ACHN (cell line): Measurements from ENCODE around the gene TMEM164.

Experiments
- DNase-seq: peaks from one replicate; pipeline ENCODE4 v3.0.0-alpha.2; 2015
- in situ Hi-C: cut with HindIII; loops from 2 replicates; pipeline ENCODE4 v1.10.0; 2017; ENCODE audit warnings: low sequenced_read_pairs, low pct_ligation_motif_present, low pct_unique_long_range_greater_than_20kb

Gene TMEM164

DNA sequence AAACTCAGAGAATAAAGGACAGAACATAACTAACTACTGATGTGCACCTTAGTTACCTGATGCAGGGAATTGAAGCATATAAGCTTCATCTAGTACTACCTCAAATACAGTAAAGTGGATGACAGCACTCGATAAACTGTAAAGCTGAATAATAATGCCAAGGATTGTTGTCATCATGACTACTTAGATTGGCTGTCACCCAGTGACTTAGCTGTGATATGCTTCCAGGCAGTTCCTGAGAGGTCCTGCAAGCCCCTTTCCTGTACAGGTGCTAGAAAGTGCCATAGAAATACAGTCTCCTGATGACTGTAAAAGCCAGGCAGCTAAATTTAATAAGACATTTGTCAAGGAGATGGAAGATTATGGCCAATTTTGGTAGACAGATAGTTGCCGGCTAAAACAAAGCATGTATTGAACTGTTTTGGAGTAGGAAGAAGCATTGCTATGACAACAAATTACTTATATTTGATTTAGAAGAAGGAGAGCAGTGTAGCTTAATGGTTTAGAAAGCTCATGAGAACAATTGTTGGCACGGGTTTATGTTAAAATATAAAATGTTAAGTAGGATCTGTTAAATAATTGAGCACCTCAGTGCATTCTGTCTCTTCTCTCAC lies 29.7 kb downstream of the TMEM164 start:
- DNase-seq = no peak
- in situ Hi-C loops = no loop called here

GRCh38 chrX:110034036-110034435 lies 31.1 kb downstream of the TMEM164 start:
- no peak for DNase-seq
- in situ Hi-C loops = no loop called here

- DNase-seq = no peak
- in situ Hi-C loops = no loop called here
Measured at GRCh38 chrX:110036162-110037033, 33.5 kb downstream of the TMEM164 start.

DNA sequence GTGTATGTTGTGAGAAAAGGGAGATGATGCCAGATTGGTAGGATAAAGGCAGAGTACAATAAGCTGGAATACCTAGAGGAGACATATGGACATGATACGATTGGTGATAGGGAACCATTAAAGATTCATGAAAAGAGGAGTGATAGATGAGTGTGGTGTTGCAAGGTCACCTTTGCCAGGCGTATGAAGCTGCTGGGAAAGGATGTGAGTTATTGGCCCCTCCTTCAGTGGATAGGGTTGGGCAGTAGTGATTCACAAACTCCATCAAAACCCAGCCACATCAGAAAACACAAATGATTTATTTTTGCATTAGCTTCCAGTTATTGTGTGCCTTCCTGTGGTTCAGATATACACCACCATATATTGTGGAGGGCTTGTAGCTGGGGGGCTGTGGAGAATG lies 34.3 kb downstream of the TMEM164 start:
- in situ Hi-C loops = no loop called here
- DNase-seq = no peak

GRCh38 chrX:110038900-110039299 lies 36.0 kb downstream of the TMEM164 start:
- no peak for DNase-seq
- in situ Hi-C loops = no loop called here

GRCh38 chrX:110041980-110042379 lies 39.1 kb downstream of the TMEM164 start:
- no peak for DNase-seq
- in situ Hi-C loops = no loop called here

DNA sequence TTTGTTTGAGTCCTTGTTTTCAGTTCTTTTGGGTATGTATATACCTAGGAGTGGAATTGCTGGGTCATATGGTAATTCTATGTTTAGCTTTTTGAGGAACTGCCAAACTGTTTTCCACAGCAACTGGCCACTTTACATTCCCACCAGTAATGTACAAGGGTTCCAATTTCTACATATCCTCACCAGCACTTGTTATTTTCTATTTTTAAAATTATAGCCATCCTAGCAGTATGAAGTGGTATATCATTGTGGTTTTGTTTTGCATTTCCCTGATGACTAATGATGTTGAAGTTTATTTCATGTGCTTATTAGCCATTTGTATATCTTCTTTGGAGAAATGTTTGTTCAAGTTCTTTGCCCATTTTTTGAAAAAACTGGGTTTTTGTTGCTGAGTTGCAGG lies 39.6 kb downstream of the TMEM164 start:
- DNase-seq = no peak

DNA sequence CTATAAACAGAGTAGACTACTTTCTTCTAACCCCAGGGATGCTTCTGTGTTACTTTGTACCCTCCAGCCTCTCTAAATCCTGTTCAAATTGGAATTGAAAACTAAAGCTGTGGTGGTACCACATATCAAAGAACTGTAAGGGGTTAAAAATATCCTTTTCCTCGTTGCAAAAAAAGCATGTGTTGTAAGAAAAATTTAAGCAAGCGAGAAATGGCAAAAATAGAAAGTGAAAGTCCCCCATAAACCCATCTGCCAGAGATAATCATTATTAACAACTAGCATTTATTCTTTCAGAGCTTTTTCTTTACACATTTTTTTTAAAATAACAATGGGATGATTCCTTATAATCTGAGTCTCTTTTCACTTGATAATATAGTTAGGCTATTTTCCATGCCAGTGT lies 40.6 kb downstream of the TMEM164 start:
- in situ Hi-C loops = no loop called here

More for the DNA sequence above, 39.6 kb downstream of the TMEM164 start:
- in situ Hi-C loops = no loop called here

DNA sequence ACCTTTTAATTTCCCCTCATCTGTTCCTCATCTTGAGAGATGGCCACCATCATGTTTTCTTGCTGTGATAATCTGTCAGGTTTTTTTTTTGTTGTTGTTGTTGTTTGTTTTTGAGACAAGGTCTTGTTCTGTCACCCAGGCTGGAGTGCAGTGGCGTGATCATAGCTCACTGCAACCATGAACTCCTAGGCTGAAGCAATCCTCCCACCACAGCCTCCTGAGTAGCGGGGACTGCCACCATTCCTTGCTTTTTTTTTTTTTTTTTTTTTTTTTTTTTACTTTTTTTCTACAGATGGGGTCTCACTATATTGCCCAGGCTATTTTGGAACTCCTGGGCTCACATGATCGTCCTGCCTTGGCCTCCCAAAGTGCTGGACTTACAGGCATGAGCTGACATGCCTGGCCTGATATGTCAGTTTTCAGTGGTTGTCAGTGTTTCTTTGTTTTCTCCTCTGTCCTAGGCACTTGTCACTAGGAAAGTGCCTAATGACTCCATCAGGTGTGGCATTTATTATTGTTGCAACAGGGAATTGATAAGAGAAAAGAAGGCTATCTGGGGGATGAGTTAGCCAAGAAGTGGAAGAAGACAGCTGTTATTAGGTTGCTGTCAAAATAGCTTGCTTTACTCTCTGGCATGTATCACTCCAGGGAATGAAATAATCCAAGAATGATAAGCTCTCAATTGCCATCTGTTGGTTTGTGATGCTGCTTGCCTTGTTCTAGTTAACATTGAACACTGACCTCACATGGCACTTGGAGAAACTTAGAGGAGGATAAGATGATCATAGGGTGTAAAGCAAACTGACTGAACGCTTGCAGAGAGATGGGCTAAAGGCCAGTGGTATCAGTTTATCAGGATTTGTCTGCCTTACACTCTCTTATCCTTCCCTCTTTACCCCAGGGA lies 41.7 kb downstream of the TMEM164 start:
- no peak for DNase-seq
- in situ Hi-C loops = no loop called here

More for the DNA sequence above, 40.6 kb downstream of the TMEM164 start:
- no peak for DNase-seq

- in situ Hi-C loops = no loop called here
- DNase-seq = no peak
Measured at GRCh38 chrX:110045421-110045820, 42.5 kb downstream of the TMEM164 start.

DNA sequence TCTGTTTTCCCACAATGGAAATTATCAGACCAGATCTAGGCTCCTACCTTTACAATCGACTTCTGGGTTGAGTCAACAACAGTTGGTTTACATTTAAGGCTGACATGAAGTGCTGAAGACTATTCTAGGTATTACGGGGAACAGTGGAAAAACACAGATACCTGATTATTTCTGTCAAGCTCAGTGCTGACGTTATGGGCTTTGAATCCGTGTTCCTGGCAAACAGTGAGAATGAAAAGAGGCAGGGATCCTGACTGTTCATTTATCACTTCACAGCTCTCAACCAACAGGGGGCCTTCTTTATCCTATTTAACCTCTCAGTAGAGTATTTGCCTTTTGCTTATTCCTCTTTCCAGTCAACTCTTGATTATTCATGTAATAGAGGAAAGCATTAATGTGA lies 43.1 kb downstream of the TMEM164 start:
- in situ Hi-C loops = no loop called here
- no peak for DNase-seq

DNA sequence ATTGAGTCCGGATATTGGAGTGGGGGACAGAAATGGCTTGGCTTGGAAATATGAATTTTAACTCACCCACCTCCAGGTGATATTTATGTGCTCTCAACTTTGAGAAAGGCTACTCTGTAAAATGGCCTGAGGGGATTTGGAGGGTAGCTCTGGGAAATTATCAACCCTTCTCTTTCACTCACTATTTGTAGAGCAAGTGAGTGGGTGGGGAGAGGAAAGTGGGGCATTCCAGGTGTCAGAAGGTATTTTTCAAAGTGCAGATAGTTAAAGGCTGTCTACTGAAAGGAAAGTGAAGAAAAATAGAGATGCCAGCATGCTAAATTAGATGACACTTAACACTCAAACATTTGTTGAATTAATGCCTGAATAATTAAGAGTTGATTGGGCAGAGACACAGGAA lies 44.1 kb downstream of the TMEM164 start:
- in situ Hi-C loops = no loop called here
- no peak for DNase-seq

DNA sequence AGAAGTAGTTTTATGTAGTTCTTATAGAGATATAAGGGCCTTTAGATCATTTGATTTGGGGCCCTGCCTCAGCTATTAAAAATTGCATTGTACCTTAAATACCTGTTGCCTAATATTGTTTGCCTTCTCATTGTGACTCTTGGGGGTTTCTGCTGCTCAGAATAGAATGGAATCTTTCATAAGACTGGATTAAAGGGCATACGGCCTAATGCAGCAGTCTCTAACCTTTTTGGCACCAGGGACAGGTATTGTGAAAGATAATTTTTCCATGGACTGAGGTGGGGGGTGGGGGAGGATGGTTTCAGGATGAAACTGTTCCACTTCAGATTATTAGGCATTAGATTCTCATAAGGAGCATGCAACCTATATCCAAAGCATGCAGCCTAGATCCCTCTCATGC lies 46.2 kb downstream of the TMEM164 start:
- in situ Hi-C loops = no loop called here
- DNase-seq = no peak

DNA sequence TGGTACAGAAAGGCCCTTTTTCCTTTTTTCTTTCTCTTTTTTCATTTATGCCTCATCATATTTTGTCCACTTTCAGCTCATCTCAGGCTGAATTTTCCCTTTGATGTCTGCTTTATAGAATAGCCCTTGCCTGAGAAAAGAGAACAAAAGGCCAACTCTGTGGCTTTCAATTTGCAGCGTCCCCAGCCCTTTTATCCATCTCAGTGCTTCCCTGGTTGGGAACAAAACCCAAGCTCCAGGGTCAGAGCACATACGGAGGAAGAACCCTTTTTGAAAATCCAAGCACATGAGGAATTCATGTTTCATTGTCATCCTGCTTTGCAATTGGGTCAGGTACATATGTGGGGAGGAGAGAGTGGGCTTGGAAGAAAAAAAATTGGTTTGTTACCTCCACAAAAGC lies 47.5 kb downstream of the TMEM164 start:
- in situ Hi-C loops = no loop called here
- no peak for DNase-seq

DNA sequence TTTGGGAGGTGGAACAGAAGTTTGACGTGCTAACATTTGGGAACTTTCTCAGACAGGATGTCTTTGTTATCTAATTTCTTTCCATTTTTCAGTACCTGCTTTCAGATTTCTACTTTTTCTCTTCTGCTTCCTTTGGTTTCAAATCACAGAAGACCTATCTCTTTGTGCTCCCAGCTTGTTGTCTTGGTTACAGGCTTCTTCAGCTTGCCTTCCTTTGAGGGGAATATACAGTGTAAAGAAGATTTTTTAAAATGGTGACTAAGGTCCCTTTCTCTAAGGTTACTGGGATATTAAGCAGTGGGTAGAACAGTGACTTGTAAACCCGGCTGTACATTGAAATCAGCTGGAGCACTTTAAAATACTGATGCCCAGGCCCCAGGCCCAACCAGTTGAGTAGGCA lies 48.0 kb downstream of the TMEM164 start:
- no peak for DNase-seq
- in situ Hi-C loops = no loop called here

- DNase-seq = no peak
- in situ Hi-C loops = no loop called here
Measured at GRCh38 chrX:110051559-110051958, 48.6 kb downstream of the TMEM164 start.

DNA sequence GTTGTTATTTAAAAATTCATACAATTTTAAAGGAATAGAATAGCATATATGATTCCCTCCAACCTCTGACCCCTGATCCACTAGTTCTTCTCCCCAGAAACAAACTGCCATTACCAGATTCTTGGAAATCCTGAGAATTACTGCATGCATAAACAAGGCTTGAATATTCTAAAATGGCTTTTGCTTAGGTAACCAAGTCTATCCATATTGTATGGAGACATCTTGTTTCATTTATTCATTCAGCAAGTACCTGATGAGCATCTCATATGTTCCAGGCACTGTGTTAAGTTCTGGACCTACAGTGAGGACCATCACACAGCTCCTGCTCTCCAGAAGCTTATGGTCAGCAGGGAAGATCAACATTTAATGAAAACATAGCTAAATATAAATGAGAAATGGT lies 49.4 kb downstream of the TMEM164 start:
- in situ Hi-C loops = no loop called here
- no peak for DNase-seq

DNA sequence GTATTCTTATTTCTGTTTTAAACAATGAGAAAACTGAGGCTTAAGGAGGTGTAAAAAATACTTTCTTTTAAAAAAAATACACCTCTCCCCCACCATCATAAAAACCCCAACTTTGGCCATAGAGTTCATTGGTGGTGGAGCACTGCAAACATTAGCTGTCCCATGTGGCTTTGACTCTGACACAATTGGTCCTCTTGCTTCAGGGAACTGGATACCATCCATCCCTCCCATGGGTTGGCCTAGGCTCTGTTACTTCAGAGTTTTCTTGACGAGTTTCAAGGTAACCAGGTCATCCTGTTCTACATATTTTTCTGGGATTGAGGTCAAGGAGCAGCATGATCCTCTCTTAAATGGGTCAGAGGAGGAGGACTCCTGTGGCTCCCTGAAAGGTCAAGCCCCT lies 50.5 kb downstream of the TMEM164 start:
- DNase-seq = no peak
- in situ Hi-C loops = no loop called here

- DNase-seq = peak; percentile 42
- in situ Hi-C loops = no loop called here
Measured at GRCh38 chrX:110055616-110056015, 52.7 kb downstream of the TMEM164 start.
